ENCODE results near the gene RASGRF2.

DNA sequence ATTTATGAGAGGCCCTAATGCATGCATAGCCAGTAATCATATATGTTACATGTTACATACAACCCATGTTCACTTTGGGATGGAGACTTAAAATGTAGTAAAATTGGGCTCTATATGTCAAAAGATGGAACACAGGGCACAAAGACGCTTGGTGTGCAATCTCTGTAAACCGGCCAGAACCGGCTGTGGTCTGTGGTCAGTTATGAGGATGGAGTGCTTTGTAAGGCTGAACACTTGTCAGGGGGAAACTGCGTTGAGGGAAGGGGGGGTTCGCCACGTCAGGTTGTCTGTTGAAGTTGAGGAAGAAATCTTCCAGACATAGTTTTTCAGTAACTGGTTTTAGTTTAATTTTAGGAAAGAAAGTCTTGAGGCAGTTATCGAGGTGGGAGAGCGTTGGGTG, 270.3 kb downstream of the RASGRF2 start:
- TF ChIP-seq, protein P1, sequence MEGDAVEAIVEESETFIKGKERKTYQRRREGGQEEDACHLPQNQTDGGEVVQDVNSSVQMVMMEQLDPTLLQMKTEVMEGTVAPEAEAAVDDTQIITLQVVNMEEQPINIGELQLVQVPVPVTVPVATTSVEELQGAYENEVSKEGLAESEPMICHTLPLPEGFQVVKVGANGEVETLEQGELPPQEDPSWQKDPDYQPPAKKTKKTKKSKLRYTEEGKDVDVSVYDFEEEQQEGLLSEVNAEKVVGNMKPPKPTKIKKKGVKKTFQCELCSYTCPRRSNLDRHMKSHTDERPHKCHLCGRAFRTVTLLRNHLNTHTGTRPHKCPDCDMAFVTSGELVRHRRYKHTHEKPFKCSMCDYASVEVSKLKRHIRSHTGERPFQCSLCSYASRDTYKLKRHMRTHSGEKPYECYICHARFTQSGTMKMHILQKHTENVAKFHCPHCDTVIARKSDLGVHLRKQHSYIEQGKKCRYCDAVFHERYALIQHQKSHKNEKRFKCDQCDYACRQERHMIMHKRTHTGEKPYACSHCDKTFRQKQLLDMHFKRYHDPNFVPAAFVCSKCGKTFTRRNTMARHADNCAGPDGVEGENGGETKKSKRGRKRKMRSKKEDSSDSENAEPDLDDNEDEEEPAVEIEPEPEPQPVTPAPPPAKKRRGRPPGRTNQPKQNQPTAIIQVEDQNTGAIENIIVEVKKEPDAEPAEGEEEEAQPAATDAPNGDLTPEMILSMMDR (IDR thresholded peaks at IDR 0.05) = no peak
- no peak for TF ChIP-seq POLR2A (IDR thresholded peaks at IDR 0.05)
